GM12878 (cell line): ENCODE results near the gene S100P. TPM values are rescaled to one million over a fixed set of nuclear protein-coding genes. Genes with fewer than 3 reads are reported as not detected.
A peak's percentile ranks its signal among the peaks of the same experiment; 100 is the strongest.

Source experiments
- ATAC-seq: fragments of 200-7000 bp; cut with Tn5 transposase; 3 replicates; pipeline ENCODE4 v1.9.1; 2020; ENCODE audit warnings: mild to moderate bottlenecking, moderate library complexity
- BruUV-seq: library from RNA; stranded (reverse); fragments of 400-500 nt; replicated peaks from 2 replicates; lab custom pipeline; 2021; lab: Mats Ljungman, UMichigan
- CTCF ChIA-PET: fragments of 300-600 bp; sonication (Branson Sonifier 250); formaldehyde crosslinking; extraction: SDS; loops from one replicate; lab custom pipeline; 2021; ENCODE audit warnings: inconsistent platforms; lab: Yijun Ruan, JAX
- POLR2A ChIA-PET: fragments of 350-600 bp; formaldehyde crosslinking; extraction: SDS; loops from one replicate; lab custom pipeline; 2021; ENCODE audit warnings: inconsistent platforms; lab: Charles Lee
- RAD21 ChIA-PET: fragments of 300-600 bp; sonication (Branson Sonifier 250); formaldehyde crosslinking; loops from one replicate; lab custom pipeline; 2023; ENCODE audit warnings: antibody characterized with exemption; ENCODE audit not compliant: unreplicated experiment; lab: Charles Lee
- SMC1A ChIA-PET: fragments of 300-600 bp; sonication (Branson Sonifier 250); formaldehyde crosslinking; loops from one replicate; lab custom pipeline; 2023; ENCODE audit not compliant: unreplicated experiment, uncharacterized antibody; lab: Charles Lee
- DNase-seq: peaks from one replicate; pipeline ENCODE4 v3.0.0-alpha.2; 2011; ENCODE audit warnings: low read depth, low spot score
- FAIRE-seq: peaks from 3 replicates; lab custom pipeline; 2011; peaks lifted over from hg19 to GRCh38; lab: Jason Lieb, UNC
- H2AFZ ChIP-seq: 2 replicates; pipeline ENCODE4 v1.6.0; 2011; ENCODE audit warnings: low read depth, low read length, control low read depth; ENCODE audit not compliant: control insufficient read depth
- H3K27ac ChIP-seq: 2 replicates; pipeline ENCODE4 v1.5.1; 2011; ENCODE audit warnings: control low read depth; ENCODE audit not compliant: control insufficient read depth, insufficient read depth
- H3K27me3 ChIP-seq, 2 experiments: replicated peaks in 1 of 2; 2 replicates each; pipeline versions ENCODE4 v1.6.0 to v1.6.1; 2011; ENCODE audit warnings: low read length in 1 of 2; ENCODE audit not compliant: control insufficient read depth in 2 of 2, insufficient read depth in 2 of 2
- H3K36me3 ChIP-seq, 2 experiments: 2 replicates each; pipeline ENCODE4 v1.5.1; 2011; ENCODE audit warnings: low read length in 1 of 2; ENCODE audit not compliant: control insufficient read depth in 2 of 2, insufficient read depth in 2 of 2
- H3K4me1 ChIP-seq: 2 replicates; pipeline ENCODE4 v1.6.1; 2011; ENCODE audit warnings: mild to moderate bottlenecking, low read length, moderate library complexity, mixed read lengths; ENCODE audit not compliant: control insufficient read depth, insufficient read depth
- H3K4me2 ChIP-seq: 2 replicates; pipeline ENCODE4 v1.6.0; 2011; ENCODE audit warnings: control low read depth; ENCODE audit not compliant: control insufficient read depth, insufficient read depth
- H3K4me3 ChIP-seq: fragments of 200-600 bp; sonication (generic); 2 replicates; pipeline ENCODE4 v1.5.1; 2016
- H3K79me2 ChIP-seq: 2 replicates; pipeline ENCODE4 v1.6.0; 2011; ENCODE audit warnings: low read length; ENCODE audit not compliant: control insufficient read depth, insufficient read depth
- H3K9ac ChIP-seq: 2 replicates; pipeline ENCODE4 v1.8.0; 2011; ENCODE audit warnings: low read length, control low read depth, mixed read lengths; ENCODE audit not compliant: control insufficient read depth, insufficient read depth
- H3K9me3 ChIP-seq: replicated peaks from 3 replicates; pipeline ENCODE4 v1.5.1; 2011; ENCODE audit warnings: mild to moderate bottlenecking, low read length; ENCODE audit not compliant: control insufficient read depth, insufficient read depth
- H4K20me1 ChIP-seq: 2 replicates; pipeline ENCODE4 v1.6.0; 2011; ENCODE audit not compliant: control insufficient read depth, insufficient read depth
- HDAC2 ChIP-seq: fragments of 200-600 bp; sonication (generic); IDR thresholded peaks from 2 replicates; pipeline ENCODE4 v1.6.1; 2017
- HSF1 ChIP-seq: fragments of 150-350 bp; IDR thresholded peaks from 2 replicates; pipeline ENCODE4 v1.6.1; 2014; ENCODE audit warnings: mild to moderate bottlenecking, low read depth, low read length
- IKZF2 ChIP-seq, 2 experiments: fragments of 450-650 bp; IDR thresholded peaks; 2 replicates each; pipeline ENCODE4 v1.6.1; 2017; ENCODE audit warnings: mild to moderate bottlenecking in 2 of 2, moderate library complexity in 2 of 2
- MYC ChIP-seq: IDR thresholded peaks from 2 replicates; pipeline ENCODE4 v1.6.1; 2011; ENCODE audit warnings: mild to moderate bottlenecking, low read length, moderate library complexity, inconsistent platforms; ENCODE audit not compliant: insufficient read depth, insufficient replicate concordance, insufficient read length, severe bottlenecking
- NR2C1 ChIP-seq: fragments of 450-650 bp; IDR thresholded peaks from 2 replicates; pipeline ENCODE4 v1.6.1; 2017; ENCODE audit warnings: antibody characterized with exemption, mild to moderate bottlenecking, moderate library complexity
- NR2F1 ChIP-seq: fragments of 450-650 bp; conservative IDR thresholded peaks from 2 replicates; pipeline ENCODE4 v1.6.1; 2017; ENCODE audit warnings: mild to moderate bottlenecking
- POU2F2 ChIP-seq: IDR thresholded peaks from 3 replicates; pipeline ENCODE4 v1.6.1; 2011; ENCODE audit warnings: low read depth, mild to moderate bottlenecking, low read length, borderline replicate concordance
- STAT1 ChIP-seq: fragments of 450-650 bp; conservative IDR thresholded peaks from 2 replicates; pipeline ENCODE4 v1.6.1; 2014; ENCODE audit warnings: antibody characterized with exemption, mild to moderate bottlenecking
- TARDBP ChIP-seq: IDR thresholded peaks from 2 replicates; pipeline ENCODE4 v1.6.1; 2016; ENCODE audit warnings: borderline replicate concordance
- TBL1XR1 ChIP-seq: IDR thresholded peaks from 2 replicates; pipeline ENCODE4 v1.6.1; 2012; ENCODE audit warnings: low read depth, low read length, improper control_type of control experiment
- USF2 ChIP-seq: IDR thresholded peaks from 2 replicates; pipeline ENCODE4 v1.6.1; 2011; ENCODE audit warnings: low read depth, low read length, improper control_type of control experiment, borderline replicate concordance
- ZNF207 ChIP-seq: fragments of 450-650 bp; IDR thresholded peaks from 2 replicates; pipeline ENCODE4 v1.6.1; 2014; ENCODE audit warnings: antibody characterized with exemption, mild to moderate bottlenecking, borderline replicate concordance
- WGBS: methylation state at CpG from one replicate; pipeline ENCODE4 v1.1.6; 2016; ENCODE audit warnings: low lambda C conversion rate; ENCODE audit not compliant: insufficient replicate concordance, insufficient coverage; ENCODE audit errors: missing lambda C conversion rate; 5-methylcytosine and 5-hydroxymethylcytosine counted together
- in situ Hi-C: fragments of 300-500 bp; cut with MboI; formaldehyde crosslinking; loops from 9 replicates; pipeline ENCODE4 v1.14.3; 2018; ENCODE audit warnings: mixed read lengths
- intact Hi-C: fragments of 100-400 bp; cut with micrococcal nuclease; formaldehyde crosslinking; loops from one replicate; pipeline ENCODE4 v1.14.2; 2022; ENCODE audit not compliant: unreplicated experiment
- polyA plus RNA-seq, 11 experiments: library from polyadenylated mRNA; depleted of rRNA in 4 of 11; unstranded in 6 of 11; stranded (reverse) in 5 of 11; fragments of >200 nt; fragmentation: Nextera tagmentation in 4 of 11; fragmentation: Illumina TruSeq in 1 of 11; extraction: Ambion mirVana in 4 of 11; extraction: Trizol in 1 of 11; gene quantifications; 1 replicate in 1 of 11; 2 replicates in 10 of 11; pipeline versions ENCODE4 v1.2.1 to v1.2.3, GENCODE V29; 2011 to 2016; ENCODE audit warnings: inconsistent platforms in 2 of 11, missing spikeins in 2 of 11, low read depth in 1 of 11
- total RNA-seq, 4 experiments: library from RNA; depleted of rRNA in 3 of 4; stranded (reverse); fragments of >200 nt in 3 of 4; fragmentation: Illumina TruSeq in 1 of 4; extraction: Trizol in 1 of 4; gene quantifications; 2 replicates each; pipeline versions ENCODE4 v1.2.1 to v1.2.3, GENCODE V29; 2013 to 2021
- TF ChIP-seq, protein P1 (sequence below): fragments of 450-650 bp; formaldehyde crosslinking; IDR thresholded peaks from 2 replicates; pipeline ENCODE4 v1.4.0; 2020; ENCODE audit warnings: mild to moderate bottlenecking, moderate library complexity

Gene S100P
- total and polyA plus RNA-seq, 10 of the 15 experiments (the other 5 are each of a cell fraction or from before 2014, with no cell fraction given): 0.90 TPM; not detected in 9

- TF ChIP-seq, protein P1, sequence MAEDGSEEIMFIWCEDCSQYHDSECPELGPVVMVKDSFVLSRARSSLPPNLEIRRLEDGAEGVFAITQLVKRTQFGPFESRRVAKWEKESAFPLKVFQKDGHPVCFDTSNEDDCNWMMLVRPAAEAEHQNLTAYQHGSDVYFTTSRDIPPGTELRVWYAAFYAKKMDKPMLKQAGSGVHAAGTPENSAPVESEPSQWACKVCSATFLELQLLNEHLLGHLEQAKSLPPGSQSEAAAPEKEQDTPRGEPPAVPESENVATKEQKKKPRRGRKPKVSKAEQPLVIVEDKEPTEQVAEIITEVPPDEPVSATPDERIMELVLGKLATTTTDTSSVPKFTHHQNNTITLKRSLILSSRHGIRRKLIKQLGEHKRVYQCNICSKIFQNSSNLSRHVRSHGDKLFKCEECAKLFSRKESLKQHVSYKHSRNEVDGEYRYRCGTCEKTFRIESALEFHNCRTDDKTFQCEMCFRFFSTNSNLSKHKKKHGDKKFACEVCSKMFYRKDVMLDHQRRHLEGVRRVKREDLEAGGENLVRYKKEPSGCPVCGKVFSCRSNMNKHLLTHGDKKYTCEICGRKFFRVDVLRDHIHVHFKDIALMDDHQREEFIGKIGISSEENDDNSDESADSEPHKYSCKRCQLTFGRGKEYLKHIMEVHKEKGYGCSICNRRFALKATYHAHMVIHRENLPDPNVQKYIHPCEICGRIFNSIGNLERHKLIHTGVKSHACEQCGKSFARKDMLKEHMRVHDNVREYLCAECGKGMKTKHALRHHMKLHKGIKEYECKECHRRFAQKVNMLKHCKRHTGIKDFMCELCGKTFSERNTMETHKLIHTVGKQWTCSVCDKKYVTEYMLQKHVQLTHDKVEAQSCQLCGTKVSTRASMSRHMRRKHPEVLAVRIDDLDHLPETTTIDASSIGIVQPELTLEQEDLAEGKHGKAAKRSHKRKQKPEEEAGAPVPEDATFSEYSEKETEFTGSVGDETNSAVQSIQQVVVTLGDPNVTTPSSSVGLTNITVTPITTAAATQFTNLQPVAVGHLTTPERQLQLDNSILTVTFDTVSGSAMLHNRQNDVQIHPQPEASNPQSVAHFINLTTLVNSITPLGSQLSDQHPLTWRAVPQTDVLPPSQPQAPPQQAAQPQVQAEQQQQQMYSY (CRISPR knock-in tag): no peak
- TF ChIP-seq STAT1 (no peak), TARDBP (no peak), NR2F1 (no peak), HDAC2 (no peak)
- TF ChIP-seq, all 136 proteins: peak for 0
Observed at GRCh38 chr4:6695660-6696610, 2.3 kb downstream of the S100P start (continued).

GRCh38 chr4:6696611-6697010 lies 2.9 kb downstream of the S100P start:
- Histone ChIP-seq H3K79me2 (no peaks in the 10 kb centered on the region), H2AFZ (peak overlapping the region; percentile 4; the same call in 1 of the 2 replicates), H3K9ac (no peak overlapping the region), H3K9me3 (no peaks in the 10 kb centered on the region), H4K20me1 (no peaks in the 10 kb centered on the region), H3K27ac (no peak overlapping the region; the same call in 1 of the 2 replicates), H3K4me3 (no peak overlapping the region), H3K4me2 (no peak overlapping the region), H3K4me1 (peaks cover 5% of the 10 kb centered on the region), H3K36me3 (no peaks in the 10 kb centered on the region; a peak in 1 of 4 replicates), H3K27me3 (no peaks in the 10 kb centered on the region)
- in situ Hi-C loops: no loop called here
- WGBS: 40% methylated on average over 6 of the region's 8 CpGs
- no peak for DNase-seq
- peak; percentile 23; the same call in 1 of the 3 replicates for ATAC-seq
- intact Hi-C loops: no loop called here
- ChIA-PET RAD21 (no interaction called here), SMC1A (interaction anchor here (1.2 kb wide), 2 partner anchors 10 to 21 kb away, joined by 3 read pairs; no protein-coding TSS in a partner anchor), CTCF (interaction anchor here (0.5 to 1.4 kb wide), 2 partner anchors 16 to 231 kb away, joined by 3 read pairs; no protein-coding TSS in a partner anchor), POLR2A (no interaction called here)
- BruUV-seq: no TSS peak
- FAIRE-seq: no peak
- TF ChIP-seq USF2 (no peak), ZNF207 (no peak), HSF1 (no peak), NR2C1 (no peak), MYC (no peak), IKZF2 (IDR thresholded peaks at IDR 0.05) (no peak), TBL1XR1 (no peak), POU2F2 (no peak)
